Activated naive CD4-positive, alpha-beta T cell treated with anti-CD3 and anti-CD28 coated beads for 36 hours (primary cell): ENCODE measurements around the gene UBE2R2. TPM values are rescaled to one million over a fixed set of nuclear protein-coding genes. Genes with fewer than 3 reads are reported as not detected.

Experiments
- CTCF ChIA-PET: fragments of 350-600 bp; sonication (Branson Sonifier 250); formaldehyde crosslinking; loops from one replicate; lab custom pipeline; 2021; ENCODE audit warnings: antibody characterized with exemption; lab: Charles Lee
- DNase-seq: peaks from one replicate; pipeline ENCODE4 v3.0.0-alpha.2; 2020
- H3K27ac Mint-ChIP-seq: one replicate; pipeline ENCODE4 v1.8.0; 2021; ENCODE audit warnings: mild to moderate bottlenecking, mixed read lengths
- H3K27me3 Mint-ChIP-seq: one replicate; pipeline ENCODE4 v1.8.0; 2021; ENCODE audit warnings: low read depth, mixed read lengths
- H3K36me3 Mint-ChIP-seq: one replicate; pipeline ENCODE4 v1.8.0; 2021; ENCODE audit warnings: low read depth, mixed read lengths
- H3K4me1 Mint-ChIP-seq: one replicate; pipeline ENCODE4 v1.8.0; 2021; ENCODE audit warnings: low read depth, mixed read lengths
- H3K4me3 Mint-ChIP-seq: one replicate; pipeline ENCODE4 v1.8.0; 2021; ENCODE audit warnings: mild to moderate bottlenecking, moderate library complexity, mixed read lengths
- H3K9me3 Mint-ChIP-seq: one replicate; pipeline ENCODE4 v1.8.0; 2021; ENCODE audit warnings: mixed read lengths
- intact Hi-C: fragments of 100-400 bp; cut with micrococcal nuclease; formaldehyde crosslinking; loops from one replicate; pipeline ENCODE4 v1.15.1; 2023
- total RNA-seq, 2 experiments: library from RNA; stranded (reverse); gene quantifications; one replicate each; pipeline ENCODE4 v1.2.3, GENCODE V29; 2021

Gene UBE2R2
- total RNA-seq, 2 experiments from 2014 or later = 44.2 to 46.9 TPM

DNA sequence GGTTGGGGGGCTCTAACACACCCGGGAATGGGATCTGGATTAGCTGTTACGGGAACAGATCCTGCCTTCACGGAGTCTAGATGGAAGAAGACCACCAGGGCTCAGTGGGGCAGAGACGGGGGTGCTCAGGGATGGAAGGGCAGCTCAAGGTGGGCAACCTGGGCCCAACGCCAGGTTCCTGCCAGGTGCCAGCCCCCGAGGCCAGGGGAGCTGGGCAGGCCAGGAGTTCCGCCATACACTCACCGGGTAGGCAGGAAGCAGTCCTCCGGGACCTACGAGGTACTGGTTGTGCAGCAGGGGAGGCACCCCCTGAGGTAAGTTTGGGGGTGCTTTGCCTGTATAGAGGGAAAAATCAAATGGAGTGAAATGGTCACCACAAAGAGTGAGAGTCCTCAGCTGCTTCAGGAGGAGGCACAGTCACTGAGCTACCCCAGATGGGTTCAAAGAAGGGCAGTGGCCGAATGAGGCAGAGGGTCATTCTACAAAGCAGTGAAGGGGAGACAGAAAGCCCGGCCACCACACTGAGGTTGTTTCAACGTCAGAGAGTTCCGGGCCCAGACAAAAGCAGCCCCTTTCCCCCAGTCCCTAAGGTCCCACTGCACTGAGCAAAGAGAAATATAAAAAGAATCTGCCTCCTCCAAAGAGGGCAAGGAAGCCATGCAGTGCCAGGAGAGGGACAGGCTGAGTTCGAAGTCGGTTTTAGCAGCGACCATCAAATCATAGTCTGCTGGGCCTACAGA lies 110.0 kb downstream of the UBE2R2 start:
- intact Hi-C loops = loop anchor here (5.0 kb wide), 1 partner anchor 145 kb away; no protein-coding TSS in a partner anchor
- Mint-ChIP-seq H3K27ac (no peak overlapping the region), H3K4me3 (no peak overlapping the region), H3K4me1 (no peaks in the 10 kb centered on the region), H3K9me3 (no peaks in the 10 kb centered on the region), H3K36me3 (peaks cover 13% of the 10 kb centered on the region), H3K27me3 (no peaks in the 10 kb centered on the region)
- DNase-seq = no peak
- CTCF ChIA-PET = interaction anchor here (3.6 to 5.3 kb wide), 2 partner anchors 13 to 113 kb away, joined by 19 to 21 read pairs; no protein-coding TSS in a partner anchor

DNA sequence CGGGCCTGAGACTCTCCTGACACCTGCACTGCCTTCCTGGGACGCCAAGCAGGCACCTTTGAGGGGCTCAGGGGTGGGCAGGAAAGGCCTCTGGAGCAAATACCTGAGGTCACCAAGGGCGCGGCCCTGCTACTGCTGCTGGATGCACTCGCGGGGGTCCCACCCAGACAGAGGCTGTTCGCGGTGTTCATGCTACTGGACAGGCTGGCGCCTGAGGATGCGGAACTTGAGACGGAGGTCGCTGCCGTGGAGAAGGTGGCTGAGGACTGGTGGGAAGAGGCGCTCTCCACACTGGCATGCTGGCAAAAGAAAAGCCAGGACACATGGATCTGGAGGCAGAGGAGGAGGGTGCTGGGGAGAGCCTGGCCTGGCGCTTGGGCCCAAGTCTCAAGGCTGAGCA lies 110.7 kb downstream of the UBE2R2 start:
- intact Hi-C loops = loop anchor here (5.0 kb wide), 1 partner anchor 145 kb away; no protein-coding TSS in a partner anchor
- H3K27me3 Mint-ChIP-seq = no peaks in the 10 kb centered on the region
- no peak overlapping the region for H3K27ac Mint-ChIP-seq

DNA sequence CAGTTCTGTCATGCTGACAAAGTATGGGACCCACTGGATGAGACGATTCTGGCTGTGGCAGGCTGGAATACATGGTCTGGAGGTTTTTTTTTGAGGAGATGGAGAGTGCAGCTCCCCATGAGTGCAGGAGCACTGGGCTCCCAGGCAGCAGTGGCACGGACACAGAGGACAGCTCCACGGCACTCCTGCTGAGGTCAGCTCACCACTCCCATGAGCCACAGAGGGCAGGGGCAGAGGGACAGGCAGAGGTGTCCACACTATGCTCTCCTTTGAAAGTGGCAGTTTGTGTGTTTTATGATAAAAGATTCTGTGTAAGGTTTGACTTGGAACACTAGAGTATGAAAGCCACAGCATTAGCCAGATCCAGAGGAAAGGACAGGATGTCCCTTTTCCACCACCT lies 114.4 kb downstream of the UBE2R2 start:
- no peaks in the 10 kb centered on the region for H3K27me3 Mint-ChIP-seq
- no peaks in the 10 kb centered on the region for H3K9me3 Mint-ChIP-seq
- CTCF ChIA-PET = no interaction called here
- intact Hi-C loops = no loop called here
- DNase-seq = no peak
- H3K4me3 Mint-ChIP-seq = no peak overlapping the region
- H3K36me3 Mint-ChIP-seq = peaks cover 30% of the 10 kb centered on the region
- H3K4me1 Mint-ChIP-seq = no peaks in the 10 kb centered on the region
- no peak overlapping the region for H3K27ac Mint-ChIP-seq

More for the DNA sequence above, 110.7 kb downstream of the UBE2R2 start:
- no peaks in the 10 kb centered on the region for H3K9me3 Mint-ChIP-seq
- no peak overlapping the region for H3K4me3 Mint-ChIP-seq
- CTCF ChIA-PET = no interaction called here
- peaks cover 19% of the 10 kb centered on the region for H3K36me3 Mint-ChIP-seq
- no peaks in the 10 kb centered on the region for H3K4me1 Mint-ChIP-seq
- DNase-seq = no peak

DNA sequence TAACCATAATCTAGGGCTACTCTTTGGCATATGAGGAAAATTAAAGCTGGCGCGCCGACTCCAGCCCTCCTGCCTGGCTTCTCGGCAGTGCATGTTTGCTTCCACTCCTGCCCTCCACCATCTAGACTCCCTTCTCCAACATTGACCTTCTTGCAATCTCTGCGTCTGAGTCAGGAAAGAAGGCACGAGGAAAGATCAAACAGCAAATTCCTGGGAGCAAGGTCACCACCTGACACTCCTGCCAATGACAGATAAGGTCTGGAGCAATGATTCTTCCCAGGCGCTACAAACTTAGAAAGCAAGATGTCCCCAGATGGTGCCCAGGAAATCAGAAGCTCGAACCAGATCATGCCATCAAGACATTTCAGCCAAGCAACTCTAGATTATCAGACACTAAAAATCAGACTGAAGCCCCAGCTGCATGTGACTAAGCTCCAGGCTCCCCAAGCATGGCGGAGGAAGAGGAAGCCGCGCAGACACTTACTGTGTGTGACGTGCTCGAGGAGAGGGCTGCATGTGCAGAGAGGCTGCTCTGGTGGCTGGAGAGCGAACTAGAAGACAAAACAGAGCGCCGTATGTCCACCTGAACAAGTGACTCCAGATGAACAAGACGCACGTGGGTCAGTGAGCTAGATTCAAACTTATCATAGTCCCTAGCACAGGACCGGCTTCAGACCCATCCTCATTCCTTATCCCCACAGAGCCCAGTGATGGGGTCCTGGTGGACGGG lies 115.3 kb downstream of the UBE2R2 start:
- H3K4me1 Mint-ChIP-seq = no peaks in the 10 kb centered on the region
- H3K4me3 Mint-ChIP-seq = no peak overlapping the region
- DNase-seq = no peak
- H3K27me3 Mint-ChIP-seq = no peaks in the 10 kb centered on the region
- H3K36me3 Mint-ChIP-seq = peaks cover 30% of the 10 kb centered on the region
- H3K9me3 Mint-ChIP-seq = no peaks in the 10 kb centered on the region
- CTCF ChIA-PET = interaction anchor here (0.7 to 1.4 kb wide), 2 partner anchors 12 to 770 kb away, joined by 3 read pairs; no protein-coding TSS in a partner anchor
- no peak overlapping the region for H3K27ac Mint-ChIP-seq
- intact Hi-C loops = no loop called here

- peaks cover 34% of the 10 kb centered on the region for H3K36me3 Mint-ChIP-seq
- no peaks in the 10 kb centered on the region for H3K4me1 Mint-ChIP-seq
- intact Hi-C loops = no loop called here
- H3K9me3 Mint-ChIP-seq = no peaks in the 10 kb centered on the region
- H3K27me3 Mint-ChIP-seq = no peaks in the 10 kb centered on the region
- no peak overlapping the region for H3K4me3 Mint-ChIP-seq
- H3K27ac Mint-ChIP-seq = no peak overlapping the region
- CTCF ChIA-PET = interaction anchor here (0.7 to 1.2 kb wide), 2 partner anchors 11 to 21 kb away, joined by 3 read pairs; no protein-coding TSS in a partner anchor
- DNase-seq = no peak
These were observed 117.4 kb downstream of the UBE2R2 start for GRCh38 chr9:33934188-33934878.

GRCh38 chr9:33939924-33940874 lies 123.2 kb downstream of the UBE2R2 start:
- intact Hi-C loops = no loop called here
- Mint-ChIP-seq H3K4me3 (no peak overlapping the region), H3K9me3 (no peaks in the 10 kb centered on the region), H3K36me3 (peaks cover 32% of the 10 kb centered on the region), H3K4me1 (no peaks in the 10 kb centered on the region), H3K27ac (no peak overlapping the region), H3K27me3 (no peaks in the 10 kb centered on the region)
- no peak for DNase-seq
- CTCF ChIA-PET = no interaction called here

DNA sequence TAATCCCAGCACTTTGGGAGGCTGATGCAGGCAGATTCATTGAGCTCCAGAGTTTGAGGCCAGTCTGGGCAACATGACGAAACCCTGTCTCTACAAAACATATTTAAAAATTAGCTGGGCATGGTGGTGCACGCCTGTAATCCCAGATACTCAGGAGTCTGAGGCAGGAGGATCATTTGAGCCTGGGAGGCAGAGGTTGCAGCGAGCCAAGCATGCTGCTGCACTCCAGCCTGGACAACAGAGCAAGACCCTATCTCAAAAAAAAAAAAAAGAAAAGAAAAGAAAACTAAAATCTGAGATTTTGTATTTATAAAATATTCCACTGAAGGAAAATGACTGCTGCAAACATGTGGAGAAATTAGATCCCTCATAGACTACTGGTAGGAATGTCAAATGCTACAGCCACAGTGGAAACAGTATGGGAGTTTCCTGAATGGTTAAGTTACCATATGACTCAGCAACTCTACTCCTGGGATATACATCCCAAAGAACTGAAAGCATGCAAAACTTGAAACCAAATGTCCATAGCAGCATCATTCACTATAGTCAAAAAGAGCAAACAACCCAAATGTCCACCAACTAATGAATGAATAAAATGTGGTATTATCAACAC lies 125.6 kb downstream of the UBE2R2 start:
- Mint-ChIP-seq H3K4me3 (no peak overlapping the region), H3K9me3 (no peaks in the 10 kb centered on the region), H3K4me1 (no peaks in the 10 kb centered on the region), H3K27ac (no peak overlapping the region), H3K36me3 (peaks cover 36% of the 10 kb centered on the region), H3K27me3 (no peaks in the 10 kb centered on the region)
- no peak for DNase-seq
- intact Hi-C loops = no loop called here
- CTCF ChIA-PET = interaction anchor here (1.4 kb wide), 1 partner anchor 22 kb away, joined by 6 read pairs; no protein-coding TSS in a partner anchor

DNA sequence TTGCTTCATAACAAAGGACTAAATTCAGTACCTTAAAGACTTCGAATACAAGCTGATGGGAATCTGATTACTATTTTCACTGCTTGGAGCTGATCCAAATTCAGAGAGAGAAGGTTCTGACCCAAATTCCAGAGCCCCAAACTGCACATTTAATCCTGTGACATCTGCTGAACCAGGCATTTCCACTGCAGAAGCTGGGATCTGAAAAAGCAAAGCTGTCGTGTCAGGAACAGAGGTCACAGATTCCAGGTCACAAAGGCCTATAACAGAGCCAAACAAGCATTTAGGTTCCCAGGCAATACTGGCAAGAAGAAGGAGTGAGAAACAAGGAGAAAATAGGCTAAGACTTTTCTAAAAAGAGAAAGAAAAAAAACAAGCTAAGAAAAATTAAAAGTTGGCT lies 126.4 kb downstream of the UBE2R2 start:
- intact Hi-C loops = no loop called here
- CTCF ChIA-PET = interaction anchor here (1.2 to 1.4 kb wide), 2 partner anchors 10 to 22 kb away, joined by 3 to 6 read pairs; no protein-coding TSS in a partner anchor

GRCh38 chr9:33946779-33947535 lies 130.0 kb downstream of the UBE2R2 start:
- Mint-ChIP-seq H3K4me1 (no peaks in the 10 kb centered on the region), H3K27me3 (no peaks in the 10 kb centered on the region), H3K4me3 (no peak overlapping the region), H3K27ac (no peak overlapping the region), H3K9me3 (no peaks in the 10 kb centered on the region), H3K36me3 (peaks cover 35% of the 10 kb centered on the region)
- CTCF ChIA-PET = no interaction called here
- intact Hi-C loops = no loop called here
- no peak for DNase-seq

More for the DNA sequence above, 126.4 kb downstream of the UBE2R2 start:
- no peak for DNase-seq
- Mint-ChIP-seq H3K36me3 (peaks cover 42% of the 10 kb centered on the region), H3K27ac (no peak overlapping the region), H3K27me3 (no peaks in the 10 kb centered on the region), H3K4me3 (no peak overlapping the region), H3K4me1 (no peaks in the 10 kb centered on the region), H3K9me3 (no peaks in the 10 kb centered on the region)

- Mint-ChIP-seq H3K36me3 (peaks cover 35% of the 10 kb centered on the region), H3K4me1 (no peaks in the 10 kb centered on the region), H3K27ac (no peak overlapping the region), H3K27me3 (no peaks in the 10 kb centered on the region), H3K9me3 (no peaks in the 10 kb centered on the region), H3K4me3 (no peak overlapping the region)
- DNase-seq = no peak
- intact Hi-C loops = no loop called here
- CTCF ChIA-PET = interaction anchor here (0.6 kb wide), 1 partner anchor 102 kb away, joined by 3 read pairs; no protein-coding TSS in a partner anchor
These were observed 133.4 kb downstream of the UBE2R2 start for GRCh38 chr9:33950371-33950770.
